ENCODE results near the gene GIPR. TPM values are rescaled to one million over a fixed set of nuclear protein-coding genes. Genes with fewer than 3 reads are reported as not detected.

Gene GIPR
- total RNA-seq, 1 donor from 2014 or later, result 0.52 TPM

- no peaks in the 10 kb centered on the region for H3K36me3 ChIP-seq (ENCODE audit: control insufficient read depth in 3 of 3, insufficient read depth in 3 of 3, low read length in 3 of 3)
- H3K27ac ChIP-seq (ENCODE audit: low read depth, low read length), result no peak overlapping the region
- H3K4me1 ChIP-seq (ENCODE audit: control insufficient read depth in 3 of 3, insufficient read depth in 3 of 3, low read length in 3 of 3), result peaks cover 20 to 23% (median 20%) of the 10 kb centered on the region in 3 donors
- H3K4me3 ChIP-seq (ENCODE audit: low read length in 3 of 3), result peak overlapping the region in 2 of 3 donors; percentile 40 to 54
- H3K9me3 ChIP-seq (ENCODE audit: control insufficient read depth in 3 of 3, low read length in 3 of 3), result no peaks in the 10 kb centered on the region
- H3K27me3 ChIP-seq (ENCODE audit: control insufficient read depth in 3 of 3, insufficient read depth in 3 of 3, low read length in 3 of 3), result peaks cover 0 to 31% (median 23%) of the 10 kb centered on the region in 3 donors
- no peak overlapping the region for H3K9ac ChIP-seq (ENCODE audit: low read depth in 1 of 3, low read length in 3 of 3)
These were observed 22.2 kb upstream of the GIPR start for GRCh38 chr19:45645631-45646344.

GRCh38 chr19:45646345-45646698 is 21.7 kb upstream of the GIPR start:
- no peak overlapping the region for H3K9ac ChIP-seq (ENCODE audit: low read depth in 1 of 3, low read length in 3 of 3)
- H3K9me3 ChIP-seq (ENCODE audit: control insufficient read depth in 3 of 3, low read length in 3 of 3), result no peaks in the 10 kb centered on the region
- H3K36me3 ChIP-seq (ENCODE audit: control insufficient read depth in 3 of 3, insufficient read depth in 3 of 3, low read length in 3 of 3), result no peaks in the 10 kb centered on the region
- H3K4me3 ChIP-seq (ENCODE audit: low read length in 3 of 3), result peak overlapping the region in 1 of 3 donors; percentile 8
- no peak overlapping the region for H3K27ac ChIP-seq (ENCODE audit: low read depth, low read length)
- H3K27me3 ChIP-seq (ENCODE audit: control insufficient read depth in 3 of 3, insufficient read depth in 3 of 3, low read length in 3 of 3), result peaks cover 0 to 31% (median 22%) of the 10 kb centered on the region in 3 donors
- peaks cover 18 to 20% (median 19%) of the 10 kb centered on the region in 3 donors for H3K4me1 ChIP-seq (ENCODE audit: control insufficient read depth in 3 of 3, insufficient read depth in 3 of 3, low read length in 3 of 3)

GRCh38 chr19:45650722-45651121 is 17.3 kb upstream of the GIPR start:
- Histone ChIP-seq H3K27ac (ENCODE audit: low read depth, low read length) (no peak overlapping the region), H3K36me3 (ENCODE audit: control insufficient read depth in 3 of 3, insufficient read depth in 3 of 3, low read length in 3 of 3) (no peaks in the 10 kb centered on the region), H3K9me3 (ENCODE audit: control insufficient read depth in 3 of 3, low read length in 3 of 3) (no peaks in the 10 kb centered on the region), H3K4me3 (ENCODE audit: low read length in 3 of 3) (no peak overlapping the region), H3K27me3 (ENCODE audit: control insufficient read depth in 3 of 3, insufficient read depth in 3 of 3, low read length in 3 of 3) (peaks cover 0 to 6% (median 3%) of the 10 kb centered on the region in 3 donors), H3K9ac (ENCODE audit: low read depth in 1 of 3, low read length in 3 of 3) (no peak overlapping the region), H3K4me1 (ENCODE audit: control insufficient read depth in 3 of 3, insufficient read depth in 3 of 3, low read length in 3 of 3) (peaks cover 0 to 5% (median 2%) of the 10 kb centered on the region in 3 donors)

- Histone ChIP-seq H3K4me3 (ENCODE audit: low read length in 3 of 3) (no peak overlapping the region), H3K36me3 (ENCODE audit: control insufficient read depth in 3 of 3, insufficient read depth in 3 of 3, low read length in 3 of 3) (no peaks in the 10 kb centered on the region), H3K27me3 (ENCODE audit: control insufficient read depth in 3 of 3, insufficient read depth in 3 of 3, low read length in 3 of 3) (peaks cover 0 to 6% (median 0%) of the 10 kb centered on the region in 3 donors), H3K9ac (ENCODE audit: low read depth in 1 of 3, low read length in 3 of 3) (no peak overlapping the region), H3K9me3 (ENCODE audit: control insufficient read depth in 3 of 3, low read length in 3 of 3) (no peaks in the 10 kb centered on the region), H3K27ac (ENCODE audit: low read depth, low read length) (no peak overlapping the region), H3K4me1 (ENCODE audit: control insufficient read depth in 3 of 3, insufficient read depth in 3 of 3, low read length in 3 of 3) (no peaks in the 10 kb centered on the region)
These were observed 14.4 kb upstream of the GIPR start for GRCh38 chr19:45653634-45654033.

DNA sequence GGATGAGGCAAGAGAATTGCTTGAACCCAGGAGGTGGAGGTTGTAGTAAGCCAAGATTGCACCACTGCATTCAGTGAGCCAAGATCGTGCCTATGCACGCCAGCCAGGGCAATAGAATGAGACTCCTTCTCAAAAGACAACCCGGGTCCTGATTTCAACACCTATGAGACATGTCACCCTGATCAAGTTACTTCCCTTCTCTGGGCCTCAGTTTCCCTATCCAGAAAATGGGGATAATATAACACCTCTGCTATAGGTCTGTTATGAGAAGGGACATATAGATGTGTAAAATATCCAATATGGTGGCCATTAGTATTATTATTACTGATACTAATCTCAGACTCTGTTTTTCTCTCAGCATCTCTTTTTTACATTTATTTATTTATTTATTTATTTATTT is 12.9 kb upstream of the GIPR start:
- Histone ChIP-seq H3K4me3 (ENCODE audit: low read length in 3 of 3) (no peak overlapping the region), H3K36me3 (ENCODE audit: control insufficient read depth in 3 of 3, insufficient read depth in 3 of 3, low read length in 3 of 3) (no peaks in the 10 kb centered on the region), H3K9ac (ENCODE audit: low read depth in 1 of 3, low read length in 3 of 3) (no peak overlapping the region), H3K27me3 (ENCODE audit: control insufficient read depth in 3 of 3, insufficient read depth in 3 of 3, low read length in 3 of 3) (peaks cover 0 to 13% (median 9%) of the 10 kb centered on the region in 3 donors), H3K9me3 (ENCODE audit: control insufficient read depth in 3 of 3, low read length in 3 of 3) (no peaks in the 10 kb centered on the region), H3K4me1 (ENCODE audit: control insufficient read depth in 3 of 3, insufficient read depth in 3 of 3, low read length in 3 of 3) (no peaks in the 10 kb centered on the region), H3K27ac (ENCODE audit: low read depth, low read length) (no peak overlapping the region)

GRCh38 chr19:45657520-45658167 is 10.4 kb upstream of the GIPR start:
- no peak overlapping the region for H3K4me3 ChIP-seq (ENCODE audit: low read length in 3 of 3)
- H3K27me3 ChIP-seq (ENCODE audit: control insufficient read depth in 3 of 3, insufficient read depth in 3 of 3, low read length in 3 of 3), result peaks cover 6 to 15% (median 15%) of the 10 kb centered on the region in 3 donors
- no peak overlapping the region for H3K9ac ChIP-seq (ENCODE audit: low read depth in 1 of 3, low read length in 3 of 3)
- no peak overlapping the region for H3K27ac ChIP-seq (ENCODE audit: low read depth, low read length)
- H3K9me3 ChIP-seq (ENCODE audit: control insufficient read depth in 3 of 3, low read length in 3 of 3), result no peaks in the 10 kb centered on the region
- no peaks in the 10 kb centered on the region for H3K36me3 ChIP-seq (ENCODE audit: control insufficient read depth in 3 of 3, insufficient read depth in 3 of 3, low read length in 3 of 3)
- H3K4me1 ChIP-seq (ENCODE audit: control insufficient read depth in 3 of 3, insufficient read depth in 3 of 3, low read length in 3 of 3), result no peaks in the 10 kb centered on the region

DNA sequence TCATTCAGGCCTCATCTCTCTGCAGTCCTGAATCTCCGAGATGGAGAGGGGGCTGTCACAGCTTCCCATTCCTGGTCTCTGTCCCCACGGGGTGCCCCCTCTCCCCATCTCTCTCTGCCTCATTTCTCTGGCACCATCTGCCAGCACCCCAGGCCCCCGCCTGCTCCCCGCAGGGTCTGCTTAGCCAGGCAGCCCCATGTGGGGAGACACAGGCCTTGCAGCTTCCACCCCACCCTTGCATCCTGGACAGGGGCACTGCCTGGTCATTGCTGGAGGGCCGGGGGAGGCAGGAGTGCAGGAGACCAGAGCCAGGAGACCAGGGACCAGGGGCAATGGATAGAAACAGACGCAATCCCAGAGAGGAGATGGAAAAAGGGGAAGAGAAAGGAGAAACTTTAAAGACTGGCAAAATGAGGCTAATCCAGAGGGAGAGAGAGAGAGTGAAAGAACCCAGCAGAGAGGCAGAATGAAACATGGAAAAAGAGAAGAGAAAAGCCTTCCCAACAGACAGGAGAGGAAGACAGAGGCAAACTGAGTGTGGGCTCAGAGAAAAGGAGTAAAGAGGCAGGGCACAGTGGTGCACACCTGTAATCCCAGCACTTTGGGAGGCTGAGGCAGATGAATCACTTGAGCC is 8.8 kb upstream of the GIPR start:
- no peak overlapping the region for H3K4me3 ChIP-seq (ENCODE audit: low read length in 3 of 3)
- peaks cover 11 to 21% (median 20%) of the 10 kb centered on the region in 3 donors for H3K27me3 ChIP-seq (ENCODE audit: control insufficient read depth in 3 of 3, insufficient read depth in 3 of 3, low read length in 3 of 3)
- no peaks in the 10 kb centered on the region for H3K4me1 ChIP-seq (ENCODE audit: control insufficient read depth in 3 of 3, insufficient read depth in 3 of 3, low read length in 3 of 3)
- H3K9ac ChIP-seq (ENCODE audit: low read depth in 1 of 3, low read length in 3 of 3), result no peak overlapping the region
- H3K27ac ChIP-seq (ENCODE audit: low read depth, low read length), result no peak overlapping the region
- H3K36me3 ChIP-seq (ENCODE audit: control insufficient read depth in 3 of 3, insufficient read depth in 3 of 3, low read length in 3 of 3), result no peaks in the 10 kb centered on the region
- no peaks in the 10 kb centered on the region for H3K9me3 ChIP-seq (ENCODE audit: control insufficient read depth in 3 of 3, low read length in 3 of 3)

- H3K36me3 ChIP-seq (ENCODE audit: control insufficient read depth in 3 of 3, insufficient read depth in 3 of 3, low read length in 3 of 3), result no peaks in the 10 kb centered on the region
- no peak overlapping the region for H3K27ac ChIP-seq (ENCODE audit: low read depth, low read length)
- H3K4me1 ChIP-seq (ENCODE audit: control insufficient read depth in 3 of 3, insufficient read depth in 3 of 3, low read length in 3 of 3), result no peaks in the 10 kb centered on the region
- H3K9me3 ChIP-seq (ENCODE audit: control insufficient read depth in 3 of 3, low read length in 3 of 3), result no peaks in the 10 kb centered on the region
- H3K9ac ChIP-seq (ENCODE audit: low read depth in 1 of 3, low read length in 3 of 3), result no peak overlapping the region
- peaks cover 17 to 28% (median 27%) of the 10 kb centered on the region in 3 donors for H3K27me3 ChIP-seq (ENCODE audit: control insufficient read depth in 3 of 3, insufficient read depth in 3 of 3, low read length in 3 of 3)
- no peak overlapping the region for H3K4me3 ChIP-seq (ENCODE audit: low read length in 3 of 3)
These were observed 7.4 kb upstream of the GIPR start for GRCh38 chr19:45660636-45661035.

DNA sequence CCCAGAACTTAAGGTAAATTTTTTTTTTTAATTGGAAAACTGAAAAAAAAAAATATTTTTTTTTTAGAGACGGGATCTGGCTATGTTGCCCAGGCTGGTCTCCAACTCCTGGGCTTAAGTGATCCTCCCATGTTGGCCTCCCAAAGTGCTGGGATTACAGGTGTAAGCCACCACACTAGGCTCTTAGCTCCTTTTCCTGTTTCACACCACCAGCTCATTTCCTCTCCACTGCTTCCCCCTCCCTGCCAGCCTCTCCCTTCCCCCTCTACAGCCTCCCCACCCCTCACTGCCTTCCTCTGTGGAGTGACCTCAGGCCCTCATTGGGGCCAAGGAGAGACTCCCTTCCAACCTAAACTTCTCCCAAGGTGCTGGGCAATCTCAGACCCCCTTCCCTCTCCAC is 4.2 kb upstream of the GIPR start:
- H3K27ac ChIP-seq (ENCODE audit: low read depth, low read length), result no peak overlapping the region
- H3K36me3 ChIP-seq (ENCODE audit: control insufficient read depth in 3 of 3, insufficient read depth in 3 of 3, low read length in 3 of 3), result no peaks in the 10 kb centered on the region
- H3K27me3 ChIP-seq (ENCODE audit: control insufficient read depth in 3 of 3, insufficient read depth in 3 of 3, low read length in 3 of 3), result peaks cover 41 to 54% (median 43%) of the 10 kb centered on the region in 3 donors
- H3K4me3 ChIP-seq (ENCODE audit: low read length in 3 of 3), result no peak overlapping the region
- H3K9ac ChIP-seq (ENCODE audit: low read depth in 1 of 3, low read length in 3 of 3), result no peak overlapping the region
- peaks cover 3 to 11% (median 9%) of the 10 kb centered on the region in 3 donors for H3K4me1 ChIP-seq (ENCODE audit: control insufficient read depth in 3 of 3, insufficient read depth in 3 of 3, low read length in 3 of 3)
- H3K9me3 ChIP-seq (ENCODE audit: control insufficient read depth in 3 of 3, low read length in 3 of 3), result no peaks in the 10 kb centered on the region

DNA sequence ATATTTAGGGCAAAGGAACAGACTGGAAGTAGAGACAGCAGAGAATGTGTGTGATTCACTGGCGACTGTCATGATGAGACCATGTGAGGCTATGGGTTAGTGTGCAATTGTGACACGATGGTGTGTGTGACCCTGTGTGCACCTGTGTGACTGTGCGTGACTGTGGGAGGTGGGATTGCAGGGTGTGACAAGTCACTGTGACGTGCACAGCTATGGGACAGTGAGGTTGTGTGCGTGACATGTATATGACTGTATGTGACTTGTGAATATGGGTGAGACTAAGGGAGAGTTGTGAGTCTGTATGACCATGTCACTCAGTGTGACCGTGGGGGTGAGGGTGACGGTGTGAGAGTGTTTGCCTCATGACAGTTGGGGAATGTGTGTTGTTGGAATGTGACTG is 3.4 kb upstream of the GIPR start:
- Histone ChIP-seq H3K9ac (ENCODE audit: low read depth in 1 of 3, low read length in 3 of 3) (no peak overlapping the region), H3K9me3 (ENCODE audit: control insufficient read depth in 3 of 3, low read length in 3 of 3) (no peaks in the 10 kb centered on the region), H3K4me3 (ENCODE audit: low read length in 3 of 3) (no peak overlapping the region), H3K4me1 (ENCODE audit: control insufficient read depth in 3 of 3, insufficient read depth in 3 of 3, low read length in 3 of 3) (peaks cover 8 to 15% (median 14%) of the 10 kb centered on the region in 3 donors), H3K27me3 (ENCODE audit: control insufficient read depth in 3 of 3, insufficient read depth in 3 of 3, low read length in 3 of 3) (peaks cover 44 to 57% (median 48%) of the 10 kb centered on the region in 3 donors), H3K27ac (ENCODE audit: low read depth, low read length) (no peak overlapping the region), H3K36me3 (ENCODE audit: control insufficient read depth in 3 of 3, insufficient read depth in 3 of 3, low read length in 3 of 3) (no peaks in the 10 kb centered on the region)

Data from skeletal muscle tissue (tissue), 4 donors.